HEK293T (cell line): ENCODE measurements around the gene PRDM16.

Experiments used
- CTCF ChIA-PET: fragments of 350-600 bp; formaldehyde crosslinking; extraction: SDS; loops from one replicate; lab custom pipeline; 2021; ENCODE audit warnings: antibody characterized with exemption, inconsistent platforms; lab: Yijun Ruan, JAX
- POLR2A ChIA-PET: fragments of 350-600 bp; formaldehyde crosslinking; extraction: SDS; loops from one replicate; lab custom pipeline; 2020; ENCODE audit warnings: antibody characterized with exemption, inconsistent platforms; lab: Yijun Ruan, JAX
- DNase-seq: peaks from one replicate; pipeline ENCODE4 v3.0.0; 2012; ENCODE audit warnings: mixed read lengths; ENCODE audit errors: extremely low spot score
- ARNT ChIP-seq: fragments of 450-650 bp; IDR thresholded peaks from 2 replicates; pipeline ENCODE4 v1.6.1; 2017; ENCODE audit warnings: mild to moderate bottlenecking
- BHLHE40 ChIP-seq: fragments of 450-650 bp; IDR thresholded peaks from 2 replicates; pipeline ENCODE4 v1.6.1; 2016; ENCODE audit warnings: mild to moderate bottlenecking, moderate library complexity, borderline replicate concordance
- CTBP1 ChIP-seq: fragments of 450-650 bp; IDR thresholded peaks from 2 replicates; pipeline ENCODE4 v1.6.1; 2016; ENCODE audit warnings: borderline replicate concordance
- ELF4 ChIP-seq: fragments of 450-650 bp; IDR thresholded peaks from 2 replicates; pipeline ENCODE4 v1.6.1; 2017; ENCODE audit warnings: antibody characterized with exemption
- FOXA1 ChIP-seq: fragments of 450-650 bp; IDR thresholded peaks from 2 replicates; pipeline ENCODE4 v1.6.1; 2016; ENCODE audit warnings: mild to moderate bottlenecking
- FOXK2 ChIP-seq: fragments of 450-650 bp; IDR thresholded peaks from 2 replicates; pipeline ENCODE4 v1.6.1; 2016; ENCODE audit warnings: mild to moderate bottlenecking
- FOXM1 ChIP-seq: fragments of 450-650 bp; IDR thresholded peaks from 2 replicates; pipeline ENCODE4 v1.6.1; 2017; ENCODE audit warnings: mild to moderate bottlenecking, borderline replicate concordance
- HDGF ChIP-seq: fragments of 450-650 bp; IDR thresholded peaks from 2 replicates; pipeline ENCODE4 v1.6.1; 2017; ENCODE audit warnings: antibody characterized with exemption, borderline replicate concordance
- L3MBTL2 ChIP-seq: fragments of 450-650 bp; conservative IDR thresholded peaks from 2 replicates; pipeline ENCODE4 v1.6.1; 2016; ENCODE audit warnings: mild to moderate bottlenecking
- LEF1 ChIP-seq: fragments of 450-650 bp; IDR thresholded peaks from 2 replicates; pipeline ENCODE4 v1.6.1; 2017; ENCODE audit warnings: mild to moderate bottlenecking, borderline replicate concordance
- NFRKB ChIP-seq: fragments of 450-650 bp; IDR thresholded peaks from 2 replicates; pipeline ENCODE4 v1.6.1; 2016; ENCODE audit warnings: mild to moderate bottlenecking, moderate library complexity
- PKNOX1 ChIP-seq: fragments of 450-650 bp; IDR thresholded peaks from 2 replicates; pipeline ENCODE4 v1.6.1; 2016
- SP1 ChIP-seq: fragments of 450-650 bp; IDR thresholded peaks from 2 replicates; pipeline ENCODE4 v1.6.1; 2017
- SUZ12 ChIP-seq: fragments of 450-650 bp; IDR thresholded peaks from 2 replicates; pipeline ENCODE4 v1.6.1; 2016; ENCODE audit warnings: mild to moderate bottlenecking
- TARDBP ChIP-seq: fragments of 450-650 bp; IDR thresholded peaks from 2 replicates; pipeline ENCODE4 v1.6.1; 2016
- ZNF384 ChIP-seq: fragments of 450-650 bp; IDR thresholded peaks from 2 replicates; pipeline ENCODE4 v1.6.1; 2016

PRDM16 gene

DNA sequence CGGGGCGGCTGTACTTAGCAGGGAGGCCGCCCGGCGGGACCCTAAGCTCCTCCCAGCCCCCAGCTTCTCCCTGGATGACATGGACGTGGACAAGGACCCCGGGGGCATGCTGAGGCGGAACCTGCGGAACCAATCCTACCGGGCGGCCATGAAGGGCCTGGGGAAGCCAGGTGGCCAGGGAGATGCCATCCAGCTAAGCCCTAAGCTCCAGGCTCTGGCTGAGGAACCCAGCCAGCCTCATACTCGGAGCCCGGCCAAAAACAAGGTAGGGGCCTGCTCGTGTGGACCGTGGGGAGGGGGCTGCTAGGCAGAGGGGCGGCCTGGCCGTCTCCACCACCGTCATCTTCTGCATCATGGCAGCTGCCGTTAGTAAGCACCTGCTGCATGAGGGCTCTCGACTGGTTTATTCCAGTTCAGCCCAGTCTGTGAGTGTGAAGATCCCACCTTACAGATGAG, 394.4 kb downstream of the PRDM16 start:
- ChIA-PET POLR2A (no interaction called here), CTCF (interaction anchor here (2.0 kb wide), 1 partner anchor 10 kb away, joined by 9 read pairs; no protein-coding TSS in a partner anchor)
- TF ChIP-seq FOXA1 (no peak), FOXM1 (no peak), SUZ12 (no peak), BHLHE40 (no peak), HDGF (no peak), CTBP1 (no peak), NFRKB (no peak), ELF4 (no peak), TARDBP (no peak), PKNOX1 (no peak), ZNF384 (no peak), ARNT (no peak), SP1 (no peak), L3MBTL2 (no peak), FOXK2 (no peak)
- DNase-seq, result no peak

DNA sequence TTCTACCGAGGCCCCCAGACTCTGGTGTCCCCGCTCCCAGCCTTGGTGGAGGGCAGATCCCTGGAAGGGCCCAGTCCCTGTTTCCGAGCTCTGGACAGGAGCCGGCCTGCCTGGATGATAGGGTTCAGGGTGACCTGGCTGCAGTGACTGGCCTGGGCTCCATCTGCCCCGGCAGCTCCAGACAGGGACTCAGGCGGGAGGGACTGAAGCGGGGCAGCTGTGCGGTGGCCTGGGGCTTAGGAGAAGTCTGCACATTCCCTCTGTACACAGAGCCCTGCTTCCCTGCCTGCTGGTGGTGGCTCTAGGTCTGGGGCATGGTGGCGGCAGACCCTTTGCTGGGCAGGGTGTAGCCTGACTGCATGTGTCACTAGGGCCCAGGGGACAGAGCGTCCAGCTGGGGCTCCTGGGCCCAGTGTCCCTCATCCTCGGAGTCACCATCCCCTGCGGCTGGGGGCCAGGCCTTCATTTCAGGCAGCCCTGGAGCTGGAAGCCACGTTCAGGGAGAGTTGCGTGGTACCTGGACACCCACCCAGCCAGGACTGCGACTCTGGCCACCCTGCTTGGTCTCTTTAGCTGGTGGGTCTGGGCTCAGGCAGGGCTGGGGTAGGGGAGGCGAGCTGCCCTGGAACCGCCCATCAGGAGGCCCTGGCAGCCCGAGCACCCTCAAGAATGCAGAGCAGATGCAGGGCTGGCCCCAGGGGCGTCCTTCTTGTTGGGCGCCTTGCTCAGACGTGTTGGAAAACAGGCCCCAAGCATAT, 395.1 kb downstream of the PRDM16 start:
- ChIA-PET CTCF (interaction anchor here (2.0 kb wide), 1 partner anchor 11 kb away, joined by 9 read pairs; no protein-coding TSS in a partner anchor), POLR2A (no interaction called here)
- TF ChIP-seq BHLHE40 (no peak), ZNF384 (no peak), CTBP1 (no peak), SP1 (no peak), HDGF (no peak), ARNT (no peak), SUZ12 (no peak), TARDBP (no peak), LEF1 (no peak), NFRKB (no peak), FOXA1 (no peak), PKNOX1 (no peak), L3MBTL2 (no peak), ELF4 (no peak)
- DNase-seq, result no peak

GRCh38 chr1:3464649-3465025, 395.6 kb downstream of the PRDM16 start:
- ChIA-PET CTCF (no interaction called here), POLR2A (no interaction called here)
- no peak for TF ChIP-seq SP1
- no peak for TF ChIP-seq NFRKB
- TF ChIP-seq LEF1, result no peak
- no peak for TF ChIP-seq HDGF
- no peak for TF ChIP-seq SUZ12
- no peak for TF ChIP-seq ARNT
- no peak for TF ChIP-seq L3MBTL2
- no peak for DNase-seq

DNA sequence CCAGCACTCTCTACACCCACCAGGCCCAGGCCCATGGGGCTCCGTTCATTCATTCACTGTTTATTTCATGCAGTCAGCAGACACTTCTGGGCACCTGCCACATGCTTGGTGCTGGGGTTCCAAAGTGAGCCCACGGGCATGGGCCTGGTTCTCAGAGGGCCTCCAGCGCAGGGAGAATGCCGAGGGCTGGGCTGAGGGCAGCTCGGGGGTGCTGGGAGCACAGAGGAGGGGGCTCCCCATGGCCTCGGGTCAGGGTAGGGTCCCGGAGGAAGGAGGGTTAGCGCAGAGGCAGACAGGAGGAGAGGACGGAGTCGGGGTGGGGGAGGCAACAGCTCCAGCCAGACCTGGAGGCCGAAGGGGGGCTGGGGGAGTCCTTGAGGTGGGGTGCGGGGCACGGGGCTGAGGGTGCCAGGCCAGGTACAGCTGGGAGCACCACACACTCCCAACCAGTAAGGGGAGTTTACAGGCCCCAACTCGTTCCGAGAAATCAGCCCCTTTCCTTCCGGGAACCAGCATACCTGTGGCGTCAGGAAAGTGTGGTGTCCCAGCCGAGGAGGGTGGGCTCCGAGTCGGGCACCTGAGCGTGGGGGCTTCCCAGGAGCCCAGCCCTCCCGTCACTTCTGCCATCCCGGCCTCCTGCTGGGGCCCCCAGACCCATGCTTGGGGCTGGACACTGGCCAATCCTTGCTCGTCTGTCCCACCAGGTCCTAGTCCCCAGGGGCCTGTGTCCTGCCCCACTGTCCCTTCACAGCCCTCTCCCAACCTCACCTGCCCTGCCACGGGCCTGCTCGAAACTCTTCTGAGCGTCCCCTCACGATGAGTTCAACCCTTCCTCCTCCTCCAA, 396.3 kb downstream of the PRDM16 start:
- TF ChIP-seq TARDBP (no peak), SUZ12 (no peak), SP1 (no peak), CTBP1 (no peak), FOXK2 (no peak), PKNOX1 (no peak), ARNT (no peak), FOXM1 (no peak), ZNF384 (no peak), HDGF (no peak), L3MBTL2 (no peak), LEF1 (no peak), NFRKB (no peak)
- ChIA-PET CTCF (no interaction called here), POLR2A (no interaction called here)
- DNase-seq, result no peak

- DNase-seq, result no peak
- TF ChIP-seq ZNF384 (no peak), LEF1 (no peak), FOXA1 (no peak), L3MBTL2 (no peak), ELF4 (no peak), HDGF (no peak), NFRKB (no peak), TARDBP (no peak), CTBP1 (no peak), ARNT (no peak), FOXK2 (no peak), SP1 (no peak), SUZ12 (no peak), BHLHE40 (no peak), PKNOX1 (no peak), FOXM1 (no peak)
- ChIA-PET POLR2A (no interaction called here), CTCF (no interaction called here)
Measured at GRCh38 chr1:3465935-3466321, 396.9 kb downstream of the PRDM16 start.
